Heart left ventricle (tissue), 16 donors: Measurements from ENCODE around the gene EIF4G3. TPM values are rescaled to one million over a fixed set of nuclear protein-coding genes. Genes with fewer than 3 reads are reported as not detected.

ENCODE experiments used
- ATAC-seq, 4 donors: fragments of 200-7000 bp; cut with Tn5 transposase; one replicate each; pipeline ENCODE4 v1.9.1; 2020 to 2022; ENCODE audit warnings: moderate library complexity in 4 of 4, mild to moderate bottlenecking in 3 of 4, moderate number of reproducible peaks in 1 of 4
- DNase-seq, 5 donors: peaks; one replicate each; pipeline ENCODE4 v3.0.0-alpha.2; 2020
- H3K27ac ChIP-seq, 12 donors: fragments of 200-600 bp; sonication (generic) in 4 of 12; one replicate each; pipeline versions ENCODE4 v1.5.0 to v1.8.0; 2016 to 2022; ENCODE audit warnings: mild to moderate bottlenecking in 2 of 12
- H3K27me3 ChIP-seq, 9 donors: fragments of 200-600 bp; sonication (generic) in 2 of 9; one replicate each; pipeline versions ENCODE4 v1.5.1 to v1.8.0; 2016 to 2022; ENCODE audit warnings: mild to moderate bottlenecking in 3 of 9
- H3K36me3 ChIP-seq, 9 donors: fragments of 200-600 bp; sonication (generic) in 2 of 9; one replicate each; pipeline versions ENCODE4 v1.5.0 to v1.8.0; 2018 to 2022; ENCODE audit warnings: mild to moderate bottlenecking in 2 of 9
- H3K4me1 ChIP-seq, 12 donors: fragments of 200-600 bp; sonication (generic) in 4 of 12; one replicate each; pipeline versions ENCODE4 v1.5.0 to v1.8.0; 2016 to 2022; ENCODE audit warnings: mild to moderate bottlenecking in 3 of 12
- H3K4me3 ChIP-seq, 12 donors: fragments of 200-600 bp; sonication (generic) in 4 of 12; one replicate each; pipeline versions ENCODE4 v1.5.0 to v1.8.0; 2017 to 2022; ENCODE audit warnings: mild to moderate bottlenecking in 9 of 12, moderate library complexity in 4 of 12
- H3K9me3 ChIP-seq, 12 donors: fragments of 200-600 bp; sonication (generic) in 4 of 12; one replicate each; pipeline versions ENCODE4 v1.5.0 to v1.8.0; 2016 to 2022; ENCODE audit warnings: mild to moderate bottlenecking in 1 of 12
- CTCF ChIP-seq, 12 donors: fragments of 200-600 bp; sonication (generic) in 4 of 12; IDR thresholded peaks; one replicate each; pipeline versions ENCODE4 v1.5.0 to v1.8.0; 2018 to 2022; ENCODE audit warnings: antibody characterized with exemption in 12 of 12, mild to moderate bottlenecking in 5 of 12
- POLR2A ChIP-seq, 2 donors: fragments of 450-650 bp; IDR thresholded peaks; one replicate each; pipeline ENCODE4 v1.6.1; 2017; ENCODE audit warnings: antibody characterized with exemption in 2 of 2, mild to moderate bottlenecking in 2 of 2, moderate library complexity in 2 of 2
- WGBS, 4 donors: extraction: QIAGEN DNeasy Blood & Tissue Kit in 2 of 4; methylation state at CpG; one replicate each; pipeline versions ENCODE4 v1.1.5 to v1.1.7; 2013 to 2018; 5-methylcytosine and 5-hydroxymethylcytosine counted together
- intact Hi-C, 10 donors: fragments of 100-400 bp; cut with DNase I; formaldehyde crosslinking; loops; one replicate each; pipeline versions ENCODE4 v1.11.1 to v1.14.2; 2022
- microRNA counts, 2 donors: library from miRNA; unstranded; fragments of <30 nt; microRNA quantifications; one replicate each; lab custom pipeline; 2016
- microRNA-seq, 4 donors: library from miRNA; unstranded; fragments of <30 nt; microRNA quantifications; one replicate each; pipeline versions ENCODE4 to v1.2.0, GENCODE V29; 2017 to 2020
- polyA plus RNA-seq, 2 donors: library from polyadenylated mRNA; stranded (reverse); fragments of 200-250 nt; gene quantifications; one replicate each; pipeline ENCODE4 v1.2.3, GENCODE V29; 2013
- total RNA-seq, 9 donors: library from RNA; depleted of rRNA in 2 of 9; stranded (reverse); fragments of >200 nt in 2 of 9; fragmentation: NEBNext Ultra II Directional in 3 of 9; extraction: Animal tissue kit (Norgen Biotek cat#: 25700) in 3 of 9; gene quantifications; one replicate each; pipeline versions ENCODE4 v1.1.0 to v1.2.4, GENCODE V29; 2016 to 2023
- donor health status: ischemic (EF 13 %, LVEDD 7.1; RV severe dilation, severe dysfunction).
- donor health status: healthy with polysubstance abuse.
- donor health status: DM: no; HTN: yes; CAD: no.
- donor health status: DM: no; HTN: no; CAD: no.
- donor health status: ischemic (EF 25% LVEDD 6.9; RV normal size, moderate dysfunction).
- donor health status: ischemic (EF 25% LVEDD 5.7; RV mildly dilated, moderate dysfunction).
- donor health status: healthy.
- donor health status: DM: yes; HTN: yes; CAD: no.
- donor health status: ischemic (EF 35%, LVEDD 5.7; RV mildly dilated, moderate dysfunction).
- donor health status: nonischemic (EF 11% LVEDD 7.7; RV severe dilation, severe dysfunction).
- donor health status: DM: yes; HTN: yes; CAD: no.
- donor health status: PGD.
- donor health status: ischemic (EF 29% LVEDD 5.4; RV normal size, mild dysfunction).
- donor health status: nonischemic (EF 23%, LVEDD 6.1; RV moderate dilation, normal function).

Gene EIF4G3
- total and polyA plus RNA-seq, 11 donors = 14.6 to 49.0 (median 36.2) TPM

- peaks cover 0 to 15% (median 0%) of the 10 kb centered on the region in 12 donors for H3K4me1 ChIP-seq
- no peak for ATAC-seq
- TF ChIP-seq CTCF (IDR thresholded peaks at IDR 0.05) = no peak
- no peak for TF ChIP-seq POLR2A (IDR thresholded peaks at IDR 0.05)
- no peak overlapping the region for H3K4me3 ChIP-seq
- 93 to 97% (median 95%) methylated on average over 3 of the region's 3 CpGs for WGBS, 4 donors
- no peak overlapping the region for H3K27ac ChIP-seq
- DNase-seq = no peak
- H3K36me3 ChIP-seq = peaks cover 0 to 100% (median 99%) of the 10 kb centered on the region in 9 donors
- no peaks in the 10 kb centered on the region for H3K27me3 ChIP-seq
- intact Hi-C loops = no loop called here
- no peaks in the 10 kb centered on the region for H3K9me3 ChIP-seq
Measured at GRCh38 chr1:20763417-20763816, 413.3 kb downstream of the EIF4G3 start.

- TF ChIP-seq POLR2A (IDR thresholded peaks at IDR 0.05) = no peak
- TF ChIP-seq CTCF (IDR thresholded peaks at IDR 0.05) = no peak
- intact Hi-C loops = no loop called here
- DNase-seq (no peak), ATAC-seq (no peak)
- 86 to 94% (median 92%) methylated on average over 6 of the region's 6 CpGs for WGBS, 4 donors
- Histone ChIP-seq H3K9me3 (no peaks in the 10 kb centered on the region), H3K4me3 (no peak overlapping the region), H3K27me3 (no peaks in the 10 kb centered on the region), H3K4me1 (no peaks in the 10 kb centered on the region), H3K36me3 (peaks cover 0 to 100% (median 100%) of the 10 kb centered on the region in 9 donors), H3K27ac (no peak overlapping the region)
Measured at GRCh38 chr1:20760322-20760721, 416.4 kb downstream of the EIF4G3 start.

MicroRNAs encoded within 50 kb of the gene (microRNA counts, 767-probe panel; counts per million panel counts)
- microRNA hsa-miR-1256 (lab: Ali Mortazavi, UCI) = 0 to 71.6 counts per million in 2 donors

Small RNA genes within 50 kb of the gene (microRNA-seq; reads per million reads assigned to microRNA genes)
- 0 to 0.32 (median 0.10) reads per million in 4 donors for gene MIR1256

Other genes starting within 250 kb of the EIF4G3 start
- gene ECE1, start 113.6 kb upstream of the EIF4G3 start, total RNA-seq = 100 to 1,000 TPM in 1 of 9 donors, 10 to 100 TPM in 8; 37.3 to 140 (median 59.4) TPM
- gene ECE1, start 113.6 kb upstream of the EIF4G3 start, polyA plus RNA-seq = 10 to 100 TPM; 38.4 to 61.3 TPM